ENCODE measurements around the gene MYCBP2. TPM values are rescaled to one million over a fixed set of nuclear protein-coding genes. Genes with fewer than 3 reads are reported as not detected.
"Not testable (repeated sequence)": the region's sequence is repeated elsewhere in the genome, so short reads cannot be mapped to it uniquely, and the experiment has no call there.

The MYCBP2 gene
- total RNA-seq, 1 experiment from 2014 or later: 23.7 TPM

DNA sequence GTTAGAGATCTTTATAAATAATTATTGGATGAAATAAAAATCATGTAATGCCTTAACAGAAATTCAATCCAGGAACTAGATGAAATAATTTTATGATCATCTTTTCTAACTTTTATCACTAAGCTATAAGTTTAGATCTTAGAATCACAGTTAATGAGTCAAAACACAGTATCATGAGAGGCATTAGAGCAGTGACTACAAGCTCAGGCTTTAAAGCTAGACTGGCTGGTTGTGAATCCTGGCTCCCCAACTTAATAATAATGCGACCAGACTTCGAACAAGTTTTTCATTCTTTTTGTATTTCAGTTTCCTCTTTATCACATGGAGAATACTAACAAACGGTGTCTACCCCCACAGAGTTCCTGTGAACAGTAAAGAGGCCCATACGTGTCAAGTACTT lies 108.6 kb downstream of the MYCBP2 start:
- DNase-seq (ENCODE audit: low spot score): no peak

- DNase-seq (ENCODE audit: low spot score): no peak
These were observed 111.4 kb downstream of the MYCBP2 start for GRCh38 chr13:77215543-77215942.

- DNase-seq (ENCODE audit: low spot score): peak; percentile 4
These were observed 113.2 kb downstream of the MYCBP2 start for GRCh38 chr13:77213644-77214043.

GRCh38 chr13:77207943-77208342 lies 119.0 kb downstream of the MYCBP2 start:
- DNase-seq (ENCODE audit: low spot score): peak; percentile 38

DNA sequence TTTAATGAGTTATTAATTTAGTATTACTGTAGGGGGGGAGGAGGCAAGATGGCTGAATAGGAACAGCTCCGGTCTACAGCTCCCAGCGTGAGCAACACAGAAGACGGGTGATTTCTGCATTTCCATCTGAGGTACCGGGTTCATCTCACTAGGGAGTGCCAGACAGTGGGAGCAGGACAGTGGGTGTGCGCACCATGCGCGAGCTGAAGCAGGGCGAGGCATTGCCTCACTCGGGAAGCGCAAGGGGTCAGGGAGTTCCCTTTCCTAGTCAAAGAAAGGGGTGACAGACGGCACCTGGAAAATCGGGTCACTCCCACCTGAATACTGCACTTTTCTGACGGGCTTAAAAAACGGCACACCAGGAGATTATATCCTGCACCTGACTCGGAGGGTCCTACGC lies 127.9 kb downstream of the MYCBP2 start:
- not testable (repeated sequence) for DNase-seq (ENCODE audit: low spot score)

GRCh38 chr13:77196052-77196618 lies 130.8 kb downstream of the MYCBP2 start:
- DNase-seq (ENCODE audit: low spot score): no peak

- DNase-seq (ENCODE audit: low spot score): no peak
These were observed 136.4 kb downstream of the MYCBP2 start for GRCh38 chr13:77190349-77190958.

GRCh38 chr13:77185721-77186120 lies 141.2 kb downstream of the MYCBP2 start:
- no peak for DNase-seq (ENCODE audit: low spot score)

- DNase-seq (ENCODE audit: low spot score): no peak
These were observed 142.4 kb downstream of the MYCBP2 start for GRCh38 chr13:77184455-77184854.

GRCh38 chr13:77180011-77180410 lies 146.9 kb downstream of the MYCBP2 start:
- DNase-seq (ENCODE audit: low spot score): no peak

- no peak for DNase-seq (ENCODE audit: low spot score)
These were observed 149.2 kb downstream of the MYCBP2 start for GRCh38 chr13:77177646-77178045.

DNA sequence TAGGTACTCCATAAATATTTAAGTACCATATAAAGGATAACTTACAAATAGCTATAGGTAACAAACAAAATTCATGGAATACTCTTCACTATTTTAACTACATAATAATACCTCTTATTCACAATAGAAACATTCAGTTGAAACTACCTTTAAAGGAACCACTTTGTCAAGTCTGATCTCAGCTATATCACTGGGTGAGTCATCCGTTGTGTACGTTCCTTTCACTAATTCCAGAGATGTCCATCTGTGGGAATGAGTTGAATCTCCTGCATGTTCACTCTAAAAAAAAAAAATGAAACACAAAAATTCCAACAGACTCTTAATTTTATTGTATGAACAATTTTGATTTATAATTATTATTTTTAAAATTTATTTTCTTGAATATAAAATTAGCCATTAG lies 150.5 kb downstream of the MYCBP2 start:
- DNase-seq (ENCODE audit: low spot score): peak; percentile 18

- no peak for DNase-seq (ENCODE audit: low spot score)
These were observed 154.2 kb downstream of the MYCBP2 start for GRCh38 chr13:77172650-77173049.

DNA sequence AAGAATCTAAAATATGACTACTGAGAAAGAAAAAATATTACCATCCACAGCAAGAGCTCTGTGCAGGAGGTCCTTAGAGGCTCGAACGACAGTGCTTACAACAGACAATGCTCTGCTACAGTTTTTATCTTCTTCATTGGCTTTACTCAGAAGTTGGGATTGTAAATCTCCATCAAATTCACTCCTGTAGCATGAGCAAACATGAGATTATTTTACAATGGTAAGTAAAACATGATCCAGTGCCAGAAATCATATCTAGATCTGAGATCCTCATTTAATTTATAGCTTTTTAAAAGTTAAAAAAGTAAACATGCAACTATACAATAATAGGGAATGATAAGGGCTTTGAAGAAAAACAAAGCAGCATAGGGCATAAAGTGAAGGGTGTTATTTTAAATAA lies 155.4 kb downstream of the MYCBP2 start:
- DNase-seq (ENCODE audit: low spot score): no peak

DNA sequence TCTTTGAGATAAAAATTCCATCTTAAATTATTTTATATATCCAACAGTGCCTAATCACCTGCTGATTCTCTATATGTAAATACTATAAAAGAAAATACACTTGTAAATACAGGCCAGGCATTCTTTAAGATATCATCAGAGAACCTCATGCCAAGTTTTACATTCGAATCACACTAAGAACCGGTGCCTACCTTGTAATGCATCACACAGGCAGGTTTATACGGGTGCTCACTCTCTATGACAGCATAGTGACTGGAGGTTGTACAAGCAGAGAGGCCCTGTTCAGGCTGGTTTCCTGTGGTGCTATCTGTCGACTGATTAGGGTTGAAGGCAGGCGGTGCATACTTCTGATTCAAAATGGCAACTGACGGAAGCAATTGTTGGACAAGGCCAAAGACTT lies 158.7 kb downstream of the MYCBP2 start:
- no peak for DNase-seq (ENCODE audit: low spot score)

DNA sequence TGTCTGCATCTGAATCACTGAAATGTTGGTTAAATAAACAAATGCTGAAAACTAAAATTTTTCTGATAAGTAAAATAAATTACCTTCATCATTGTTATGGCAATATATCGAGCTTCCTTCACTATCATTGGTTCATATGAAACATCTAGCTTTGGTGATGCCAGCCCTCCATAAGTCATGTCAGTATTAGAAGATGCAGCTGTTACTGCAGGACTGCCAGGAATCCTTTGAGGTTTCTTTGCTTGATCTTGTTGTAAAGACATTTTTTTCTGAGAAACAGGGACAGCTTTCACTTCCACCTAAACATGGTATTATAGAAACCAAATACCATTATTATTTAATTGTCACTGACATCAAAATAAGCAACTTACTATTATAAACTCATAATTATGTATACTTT lies 176.2 kb downstream of the MYCBP2 start:
- DNase-seq (ENCODE audit: low spot score): no peak

GRCh38 chr13:77143431-77143830 lies 183.5 kb downstream of the MYCBP2 start:
- DNase-seq (ENCODE audit: low spot score): no peak

- DNase-seq (ENCODE audit: low spot score): no peak
These were observed 187.6 kb downstream of the MYCBP2 start for GRCh38 chr13:77139306-77139705.

- DNase-seq (ENCODE audit: low spot score): no peak
These were observed 188.1 kb downstream of the MYCBP2 start for GRCh38 chr13:77138813-77139212.

DNA sequence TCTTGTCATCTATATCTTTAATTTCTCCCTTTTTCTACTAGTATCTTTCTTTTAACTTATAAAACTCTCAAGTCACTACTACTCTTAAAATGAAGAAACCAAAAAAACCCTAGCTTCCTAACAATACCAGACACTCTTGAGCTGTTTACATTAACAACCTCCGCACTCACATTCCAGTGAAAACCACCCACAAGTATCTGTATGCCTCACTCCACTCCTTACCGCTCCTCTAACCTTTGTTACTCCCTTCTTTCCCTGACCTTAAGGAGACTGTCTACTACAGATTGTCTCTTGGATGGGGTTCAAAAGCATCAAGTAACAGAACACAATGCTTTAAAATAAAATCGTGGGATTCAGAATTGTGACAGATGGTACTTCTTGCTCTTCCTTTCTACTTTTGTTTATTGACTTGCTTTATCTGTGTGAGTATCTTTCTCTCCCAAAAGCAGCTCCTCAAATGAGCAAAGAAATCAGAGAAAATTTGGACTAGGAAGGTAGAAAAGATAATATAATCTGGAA lies 189.9 kb downstream of the MYCBP2 start:
- no peak for DNase-seq (ENCODE audit: low spot score)

DNA sequence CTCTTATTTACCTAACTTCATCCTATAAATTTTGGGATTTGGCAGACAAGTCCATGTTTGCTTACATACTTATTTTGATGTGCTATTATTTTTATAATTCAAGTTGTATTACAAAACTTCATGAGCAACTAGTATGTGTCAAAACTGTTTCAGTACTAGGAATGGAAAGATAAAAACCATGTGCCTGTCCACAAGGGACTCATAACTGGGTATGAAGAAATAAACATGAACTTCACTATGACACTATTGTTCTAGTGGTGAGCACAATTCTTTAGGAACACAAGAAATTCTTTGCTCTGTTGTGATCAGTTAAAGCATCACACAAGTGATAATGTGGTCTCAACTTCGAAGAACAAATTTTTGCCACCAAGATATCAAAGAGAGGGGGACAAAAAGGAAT lies 202.5 kb downstream of the MYCBP2 start:
- no peak for DNase-seq (ENCODE audit: low spot score)

GRCh38 chr13:77118134-77118533 lies 208.8 kb downstream of the MYCBP2 start:
- DNase-seq (ENCODE audit: low spot score): no peak

DNA sequence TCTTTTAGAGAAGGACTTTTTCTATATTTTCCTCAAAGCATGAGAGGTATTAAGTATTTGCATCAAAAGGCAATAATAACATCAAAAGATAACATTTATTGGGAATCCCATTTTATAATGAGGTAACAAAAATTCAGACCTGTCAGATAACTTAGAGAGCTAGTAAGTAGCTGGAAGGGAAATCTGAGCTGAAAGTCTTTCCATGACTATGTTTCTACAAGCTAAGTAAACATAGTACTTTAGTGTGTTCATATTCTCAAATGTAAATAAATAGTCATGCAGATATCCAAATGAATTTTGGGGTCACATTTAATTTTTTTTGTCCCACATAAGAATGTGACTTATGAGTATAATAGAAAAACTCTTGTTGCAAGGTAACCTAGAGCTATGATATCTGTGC lies 212.6 kb downstream of the MYCBP2 start:
- no peak for DNase-seq (ENCODE audit: low spot score)

DNA sequence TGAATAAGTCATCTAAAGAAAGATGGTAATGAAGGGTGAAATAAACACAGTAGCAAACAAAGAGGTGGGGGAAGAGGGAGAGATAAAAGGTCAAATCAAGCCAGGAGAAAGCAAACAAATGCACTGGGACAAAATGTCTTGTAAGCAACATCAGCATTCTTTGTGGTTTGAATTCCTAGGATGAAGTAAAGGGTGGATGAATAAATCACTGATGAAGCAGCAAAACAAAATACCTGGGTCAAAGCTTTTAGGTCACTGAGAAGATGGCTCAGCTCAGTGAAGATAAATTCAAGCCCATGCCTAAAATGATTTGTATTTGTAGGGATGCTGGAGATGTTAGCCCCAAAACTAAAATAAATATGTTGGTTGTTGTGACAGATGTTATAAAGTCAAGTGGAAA lies 213.4 kb downstream of the MYCBP2 start:
- peak; percentile 2 for DNase-seq (ENCODE audit: low spot score)

Data from A172 (cell line).